Femur (tissue), 1 donor: ENCODE data around the gene MMP23B.
A peak's percentile ranks its signal among the peaks of the same experiment; 100 is the strongest.
"Not testable (repeated sequence)": the region's sequence is repeated elsewhere in the genome, so short reads cannot be mapped to it uniquely, and the experiment has no call there.

Source experiments
- DNase-seq: peaks from one replicate; pipeline ENCODE4 v3.0.0-alpha.2; 2017

Gene MMP23B

GRCh38 chr1:1631782-1632420 lies at the start of gene MMP23B:
Gene MMP23B (plus strand): TSS chr1:1632173. CDS start chr1:1632219, 46 bp downstream.
- DNase-seq, result peak; percentile 80

GRCh38 chr1:1582585-1583346 lies 49.2 kb upstream of the MMP23B start:
- DNase-seq, result no peak

- DNase-seq, result no peak
Observed at GRCh38 chr1:1583347-1584010, 48.5 kb upstream of the MMP23B start.

DNA sequence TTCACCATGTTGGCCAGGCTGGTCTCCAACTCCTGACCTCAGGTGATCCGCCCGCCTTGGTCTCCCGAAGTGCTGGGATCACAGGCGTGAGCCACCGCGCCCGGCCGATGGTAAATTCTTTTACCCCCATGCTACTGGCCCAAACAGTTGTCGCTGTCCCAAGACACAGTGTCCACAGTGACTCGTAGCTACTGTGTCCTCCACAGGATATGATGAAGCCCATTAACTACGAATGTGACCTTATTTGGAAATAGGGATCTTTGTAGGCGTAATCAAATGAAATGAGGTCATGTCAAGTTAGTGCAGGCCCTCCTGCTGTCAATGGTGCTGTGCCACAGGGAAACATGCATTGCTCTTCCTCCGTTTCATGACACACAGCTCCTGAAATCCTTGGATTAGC lies 40.5 kb upstream of the MMP23B start:
- no peak for DNase-seq

DNA sequence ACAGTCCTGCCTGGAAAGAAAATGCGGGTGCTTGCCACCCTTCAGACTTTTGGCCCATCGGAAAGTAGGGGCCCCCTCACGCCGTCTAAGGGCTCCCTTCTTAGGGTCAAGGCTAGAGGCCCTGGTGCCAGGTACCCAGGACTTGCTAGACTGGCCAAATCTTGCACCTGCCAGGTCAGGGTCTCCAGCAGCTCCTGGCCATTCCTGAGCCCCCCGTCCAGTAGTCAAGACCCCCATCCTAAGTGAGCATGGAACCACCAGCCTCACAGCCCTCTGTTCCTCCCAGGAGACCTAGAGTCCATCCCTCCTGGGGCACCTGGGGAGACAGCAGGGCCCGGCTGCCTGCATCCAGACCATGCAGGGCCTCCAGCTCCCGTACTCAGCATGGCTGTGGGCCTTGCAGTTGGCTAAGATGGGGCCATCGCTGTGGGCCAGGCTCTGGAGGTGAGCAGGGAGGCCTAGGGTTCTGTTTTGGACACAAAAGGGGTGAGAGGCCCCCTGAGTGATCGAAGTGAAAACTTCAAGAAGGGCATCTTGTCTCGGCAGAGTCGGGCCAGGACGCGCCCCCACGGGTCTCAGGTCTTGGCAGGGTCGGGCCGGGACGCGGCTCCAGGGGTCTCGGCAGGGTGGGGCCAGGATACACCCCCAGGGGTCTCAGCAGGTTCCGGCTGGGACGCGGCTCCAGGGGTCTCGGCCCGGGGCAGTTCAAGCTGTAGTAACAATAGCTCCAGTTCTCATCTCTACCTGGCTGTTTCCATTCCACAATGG lies 38.0 kb upstream of the MMP23B start:
- DNase-seq, result no peak

DNA sequence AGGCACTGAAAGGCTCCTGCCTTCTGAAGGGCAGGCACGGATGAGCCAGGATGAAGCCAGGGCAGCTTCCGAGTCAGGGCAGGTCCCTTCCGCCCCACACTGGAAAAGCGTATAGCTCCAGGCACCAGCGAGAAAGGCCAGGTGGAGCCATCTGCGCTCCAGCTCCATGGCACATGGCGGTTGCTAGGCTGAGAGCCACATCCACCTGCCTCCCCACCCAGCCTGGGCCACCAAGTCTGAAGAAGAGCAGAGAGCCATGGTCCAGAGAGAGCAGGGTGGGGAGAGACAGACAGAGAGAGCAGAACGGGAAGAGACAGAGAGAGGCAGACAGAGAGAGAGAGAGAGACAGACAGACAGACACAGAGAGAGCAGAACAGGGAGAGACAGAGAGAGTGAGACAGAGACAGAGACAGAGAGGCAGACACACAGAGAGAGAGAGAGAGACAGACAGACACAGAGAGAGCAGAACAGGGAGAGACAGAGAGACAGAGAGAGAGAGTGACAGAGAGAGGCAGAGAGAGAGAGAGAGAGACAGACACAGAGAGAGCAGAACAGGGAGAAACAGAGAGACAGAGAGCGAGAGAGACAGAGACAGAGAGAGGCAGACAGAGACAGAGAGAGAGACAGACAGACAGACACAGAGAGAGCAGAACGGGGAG lies 37.2 kb upstream of the MMP23B start:
- no peak for DNase-seq

DNA sequence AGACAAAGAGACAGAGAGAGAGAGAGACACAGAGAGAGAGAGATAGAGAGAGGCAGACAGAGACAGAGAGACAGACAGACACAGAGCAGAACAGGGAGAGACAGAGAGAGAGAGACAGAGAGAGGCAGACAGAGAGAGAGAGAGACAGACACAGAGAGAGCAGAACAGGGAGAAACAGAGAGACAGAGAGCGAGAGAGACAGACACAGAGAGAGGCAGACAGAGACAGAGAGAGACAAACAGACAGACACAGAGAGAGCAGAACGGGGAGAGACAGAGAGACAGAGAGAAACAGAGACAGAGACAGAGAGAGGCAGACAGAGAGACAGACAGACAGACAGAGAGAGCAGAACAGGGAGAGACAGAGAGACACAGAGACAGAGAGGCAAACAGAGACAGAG lies 36.6 kb upstream of the MMP23B start:
- not testable (repeated sequence) for DNase-seq

GRCh38 chr1:1596493-1597274 lies 35.3 kb upstream of the MMP23B start:
- DNase-seq, result no peak

- DNase-seq, result no peak
Observed at GRCh38 chr1:1597275-1597930, 34.6 kb upstream of the MMP23B start.

GRCh38 chr1:1598051-1598719 lies 33.8 kb upstream of the MMP23B start:
- no peak for DNase-seq

DNA sequence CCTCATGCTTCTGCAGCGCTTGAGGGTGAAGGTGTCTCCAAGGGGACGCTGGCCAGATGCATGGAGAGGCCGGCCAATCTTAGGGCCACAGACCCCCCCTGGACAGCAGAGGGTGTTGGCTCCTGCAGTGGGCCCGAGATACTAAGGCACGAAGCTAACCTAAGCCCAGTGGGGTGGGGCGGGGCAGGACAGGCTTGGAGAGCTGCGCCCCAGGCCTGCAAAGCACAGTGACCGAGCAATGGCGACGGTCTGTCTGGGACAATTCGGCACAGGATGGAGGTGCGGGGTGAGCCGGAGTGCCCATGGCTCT lies 33.3 kb upstream of the MMP23B start:
- no peak for DNase-seq

GRCh38 chr1:1599030-1599934 lies 32.7 kb upstream of the MMP23B start:
- DNase-seq, result no peak

- DNase-seq, result no peak
Observed at GRCh38 chr1:1599935-1600860, 31.8 kb upstream of the MMP23B start, which contains the start of gene FNDC10. Gene FNDC10 (minus strand): TSS chr1:1600135. CDS start chr1:1600015, 120 bp downstream.

DNA sequence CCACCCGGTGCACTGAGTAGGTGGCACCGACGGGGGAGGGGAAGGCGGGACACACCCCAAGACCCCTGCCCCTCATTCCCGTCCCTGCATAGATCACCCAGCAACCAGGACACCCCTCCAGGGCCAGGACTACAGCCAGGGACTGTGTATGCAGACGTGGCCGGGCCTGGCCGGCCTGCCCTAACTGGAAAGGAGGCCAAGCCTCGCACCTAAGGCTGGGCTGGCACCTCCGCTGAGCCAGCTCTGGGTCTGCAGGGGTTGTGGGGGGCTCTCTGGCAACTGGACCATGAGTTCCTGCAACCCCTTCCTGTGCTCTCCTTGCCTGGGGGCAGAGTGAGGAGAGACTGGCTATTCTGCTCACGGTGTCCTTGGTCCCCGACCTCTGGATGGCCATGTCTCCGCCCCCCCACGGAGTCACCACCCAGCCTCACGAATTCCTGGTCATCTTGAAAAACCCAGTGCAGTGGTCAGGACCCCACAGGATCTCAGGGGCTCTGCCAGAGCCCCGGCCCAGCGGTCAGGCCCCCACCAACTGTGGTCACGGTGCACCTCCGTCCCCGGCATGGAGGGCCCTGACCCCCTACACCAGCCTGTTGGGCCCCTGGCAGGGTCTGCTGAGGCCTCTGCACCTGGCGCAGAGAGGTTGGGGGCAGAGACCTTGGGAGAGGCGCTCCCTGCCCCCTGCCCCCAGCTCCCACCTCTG lies 31.0 kb upstream of the MMP23B start:
- no peak for DNase-seq

DNA sequence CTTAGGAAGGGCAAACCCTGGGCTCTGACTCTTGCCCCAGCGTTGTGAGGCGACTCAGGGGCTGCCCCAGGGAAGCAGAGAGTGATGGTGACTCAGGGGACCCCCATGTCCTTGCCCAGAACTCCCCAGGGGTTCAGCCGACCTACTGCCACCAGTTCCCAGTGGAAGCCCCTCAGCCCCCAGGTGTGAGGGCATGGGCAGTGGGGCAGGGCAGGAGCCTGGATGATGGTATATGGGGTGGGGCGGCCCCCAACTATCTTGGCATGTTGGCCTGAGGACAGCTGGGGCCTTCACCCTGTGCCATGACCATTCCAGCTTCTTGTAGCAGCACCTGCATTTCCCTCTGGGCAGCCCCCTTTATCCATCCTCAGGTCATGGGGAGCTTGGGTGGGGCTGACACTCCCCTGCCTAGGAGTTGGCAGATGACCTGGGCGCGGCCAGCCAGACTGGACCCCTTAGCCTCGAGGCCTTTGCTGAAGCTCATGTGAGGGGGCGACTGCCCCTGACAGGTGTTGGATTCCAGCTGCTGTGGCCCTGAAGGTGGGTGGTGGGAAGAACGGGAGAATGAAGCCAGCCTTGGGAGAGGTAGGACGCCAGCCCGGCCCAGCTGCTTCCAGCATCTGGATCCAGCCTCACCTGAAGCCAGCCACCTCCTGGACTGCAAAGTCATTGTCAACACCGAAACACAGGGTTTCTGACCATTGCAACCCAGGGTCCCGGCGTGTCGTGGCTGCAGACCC lies 30.2 kb upstream of the MMP23B start:
- no peak for DNase-seq

DNA sequence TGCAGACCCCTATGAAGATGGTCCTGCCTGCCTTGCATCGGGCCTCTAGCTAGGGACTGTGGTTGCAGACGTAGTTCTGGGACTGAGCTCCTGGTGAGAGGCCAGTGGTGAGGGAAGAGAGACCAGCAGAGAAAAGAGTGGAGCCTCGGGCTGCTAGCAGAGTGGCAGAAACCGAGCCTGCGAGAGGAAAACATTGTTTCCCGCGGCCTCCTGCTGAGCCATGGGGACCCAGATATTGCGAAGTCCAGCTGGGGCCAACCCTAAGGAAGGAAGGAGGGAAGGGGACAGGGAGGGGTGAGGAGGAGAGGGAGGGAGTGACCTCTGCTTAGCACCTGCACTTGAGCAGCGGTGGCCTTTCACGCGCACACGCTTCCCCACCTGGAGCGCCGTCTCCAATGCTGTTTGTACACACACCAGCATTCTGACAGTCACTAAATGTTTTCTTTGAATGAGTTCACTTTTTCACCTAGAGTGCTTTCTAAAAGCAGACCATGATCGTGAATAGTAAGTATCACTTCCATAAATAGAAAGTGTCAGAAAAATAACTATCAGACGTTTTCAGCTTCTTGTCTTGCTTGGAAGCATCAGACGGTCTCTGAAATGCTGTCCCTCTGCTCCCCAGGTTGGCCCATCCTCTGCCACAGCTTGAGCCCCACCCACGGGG lies 29.5 kb upstream of the MMP23B start:
- DNase-seq, result no peak
